RWPE1 (cell line): ENCODE data around the gene GID4.
A peak's percentile ranks its signal among the peaks of the same experiment; 100 is the strongest.

Experiments
- CTCF ChIA-PET: fragments of 350-600 bp; sonication (Branson Sonifier 250); formaldehyde crosslinking; extraction: SDS; loops from one replicate; lab custom pipeline; 2021; lab: Yijun Ruan, JAX
- POLR2A ChIA-PET: fragments of 400-600 bp; formaldehyde crosslinking; extraction: SDS; loops from one replicate; lab custom pipeline; 2020; ENCODE audit warnings: antibody characterized with exemption; ENCODE audit not compliant: low non-redundant PET; lab: Yijun Ruan, JAX
- DNase-seq: peaks from one replicate; pipeline ENCODE4 v3.0.0; 2012; ENCODE audit warnings: low spot score
- H3K27ac ChIP-seq: fragments of 450-650 bp; 2 replicates; pipeline ENCODE4 v1.5.1; 2017
- TF ChIP-seq, protein P1 (sequence below): fragments of 450-650 bp; conservative IDR thresholded peaks from 2 replicates; pipeline ENCODE4 v1.5.1; 2017; ENCODE audit warnings: low read depth, mild to moderate bottlenecking

The GID4 gene

GRCh38 chr17:18015593-18015992 lies 23.6 kb upstream of the GID4 start:
- no peak for DNase-seq
- POLR2A ChIA-PET: no interaction called here
- no peak overlapping the region for H3K27ac ChIP-seq
- CTCF ChIA-PET: no interaction called here
- TF ChIP-seq, protein P1, sequence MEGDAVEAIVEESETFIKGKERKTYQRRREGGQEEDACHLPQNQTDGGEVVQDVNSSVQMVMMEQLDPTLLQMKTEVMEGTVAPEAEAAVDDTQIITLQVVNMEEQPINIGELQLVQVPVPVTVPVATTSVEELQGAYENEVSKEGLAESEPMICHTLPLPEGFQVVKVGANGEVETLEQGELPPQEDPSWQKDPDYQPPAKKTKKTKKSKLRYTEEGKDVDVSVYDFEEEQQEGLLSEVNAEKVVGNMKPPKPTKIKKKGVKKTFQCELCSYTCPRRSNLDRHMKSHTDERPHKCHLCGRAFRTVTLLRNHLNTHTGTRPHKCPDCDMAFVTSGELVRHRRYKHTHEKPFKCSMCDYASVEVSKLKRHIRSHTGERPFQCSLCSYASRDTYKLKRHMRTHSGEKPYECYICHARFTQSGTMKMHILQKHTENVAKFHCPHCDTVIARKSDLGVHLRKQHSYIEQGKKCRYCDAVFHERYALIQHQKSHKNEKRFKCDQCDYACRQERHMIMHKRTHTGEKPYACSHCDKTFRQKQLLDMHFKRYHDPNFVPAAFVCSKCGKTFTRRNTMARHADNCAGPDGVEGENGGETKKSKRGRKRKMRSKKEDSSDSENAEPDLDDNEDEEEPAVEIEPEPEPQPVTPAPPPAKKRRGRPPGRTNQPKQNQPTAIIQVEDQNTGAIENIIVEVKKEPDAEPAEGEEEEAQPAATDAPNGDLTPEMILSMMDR: no peak

GRCh38 chr17:18016426-18016825 lies 22.8 kb upstream of the GID4 start:
- CTCF ChIA-PET: no interaction called here
- no peak overlapping the region for H3K27ac ChIP-seq
- TF ChIP-seq, protein P1: no peak
- DNase-seq: no peak
- POLR2A ChIA-PET: no interaction called here

DNA sequence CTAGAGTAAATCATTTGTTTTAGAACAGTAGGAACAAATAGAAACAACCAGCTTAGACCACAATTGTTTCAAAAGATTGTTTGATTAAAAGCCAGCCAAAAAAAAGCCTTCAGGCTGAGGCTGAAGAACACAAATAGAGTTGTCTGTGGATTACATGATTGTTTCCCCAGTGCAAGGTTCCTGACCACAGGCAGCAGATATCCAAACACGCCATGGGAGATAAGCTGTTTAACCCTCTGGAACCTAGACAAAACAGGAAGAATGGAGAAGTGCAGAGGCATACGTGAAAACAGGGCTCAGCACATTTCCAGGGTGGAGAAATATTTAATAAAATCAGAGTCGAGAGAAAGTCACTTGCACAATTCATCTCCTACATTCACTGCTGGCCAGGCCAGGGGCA lies 21.2 kb upstream of the GID4 start:
- POLR2A ChIA-PET: no interaction called here
- H3K27ac ChIP-seq: no peak overlapping the region
- CTCF ChIA-PET: interaction anchor here (0.6 kb wide), 1 partner anchor 173 kb away, joined by 4 read pairs; no protein-coding TSS in a partner anchor
- TF ChIP-seq, protein P1: no peak
- DNase-seq: no peak

GRCh38 chr17:18018411-18018921 lies 20.7 kb upstream of the GID4 start:
- CTCF ChIA-PET: no interaction called here
- H3K27ac ChIP-seq: no peak overlapping the region
- TF ChIP-seq, protein P1: no peak
- POLR2A ChIA-PET: no interaction called here
- DNase-seq: no peak

GRCh38 chr17:18019838-18020154 lies 19.4 kb upstream of the GID4 start:
- no peak overlapping the region for H3K27ac ChIP-seq
- ChIA-PET POLR2A (no interaction called here), CTCF (no interaction called here)
- DNase-seq: no peak
- TF ChIP-seq, protein P1: no peak

GRCh38 chr17:18020971-18021370 lies 18.2 kb upstream of the GID4 start:
- peak overlapping the region; percentile 2; the same call in 1 of the 2 replicates for H3K27ac ChIP-seq
- CTCF ChIA-PET: no interaction called here
- no peak for DNase-seq
- TF ChIP-seq, protein P1: no peak
- POLR2A ChIA-PET: no interaction called here
